ENCODE measurements around the gene STK32B. TPM values are rescaled to one million over a fixed set of nuclear protein-coding genes. Genes with fewer than 3 reads are reported as not detected.

The STK32B gene
- total and polyA plus RNA-seq, 9 donors, result 0.35 to 3.0 (median 1.2) TPM

- no peak for DNase-seq
- 48 to 58% (median 53%) methylated on average over 1 of the region's 1 CpG for WGBS, 3 donors
- H3K27ac ChIP-seq, result no peak overlapping the region
- no peaks in the 10 kb centered on the region for H3K4me1 ChIP-seq (ENCODE audit: insufficient read depth)
- no peak overlapping the region for H3K4me3 ChIP-seq
- H3K27me3 ChIP-seq, result no peaks in the 10 kb centered on the region
- no peaks in the 10 kb centered on the region for H3K36me3 ChIP-seq
- no peak for TF ChIP-seq CTCF (IDR thresholded peaks at IDR 0.05)
- intact Hi-C loops (cut with DNase I), result no loop called here
- no peaks in the 10 kb centered on the region for H3K9me3 ChIP-seq
Observed at GRCh38 chr4:5098176-5098575, 46.9 kb downstream of the STK32B start.

GRCh38 chr4:5100336-5100735 lies 49.1 kb downstream of the STK32B start:
- H3K27ac ChIP-seq, result no peak overlapping the region
- no peaks in the 10 kb centered on the region for H3K4me1 ChIP-seq (ENCODE audit: insufficient read depth)
- H3K9me3 ChIP-seq, result no peaks in the 10 kb centered on the region
- DNase-seq, result no peak
- no peaks in the 10 kb centered on the region for H3K27me3 ChIP-seq
- intact Hi-C loops (cut with DNase I), result no loop called here
- H3K4me3 ChIP-seq, result no peak overlapping the region
- H3K36me3 ChIP-seq, result no peaks in the 10 kb centered on the region
- TF ChIP-seq EP300 (IDR thresholded peaks at IDR 0.05) (no peak), CTCF (IDR thresholded peaks at IDR 0.05) (no peak), POLR2A (IDR thresholded peaks at IDR 0.05) (no peak)

GRCh38 chr4:5100986-5101385 lies 49.7 kb downstream of the STK32B start:
- no peaks in the 10 kb centered on the region for H3K27me3 ChIP-seq
- H3K9me3 ChIP-seq, result no peaks in the 10 kb centered on the region
- WGBS, 3 donors, result 74 to 76% (median 76%) methylated on average over 4 of the region's 4 CpGs
- no peak overlapping the region for H3K4me3 ChIP-seq
- DNase-seq, result no peak
- H3K4me1 ChIP-seq (ENCODE audit: insufficient read depth), result no peaks in the 10 kb centered on the region
- H3K27ac ChIP-seq, result no peak overlapping the region
- no peaks in the 10 kb centered on the region for H3K36me3 ChIP-seq
- intact Hi-C loops (cut with DNase I), result no loop called here
- no peak for TF ChIP-seq EP300 (IDR thresholded peaks at IDR 0.05)
- no peak for TF ChIP-seq CTCF (IDR thresholded peaks at IDR 0.05)
- no peak for TF ChIP-seq POLR2A (IDR thresholded peaks at IDR 0.05)

GRCh38 chr4:5101571-5101970 lies 50.3 kb downstream of the STK32B start:
- Histone ChIP-seq H3K27me3 (no peaks in the 10 kb centered on the region), H3K4me1 (ENCODE audit: insufficient read depth) (no peaks in the 10 kb centered on the region), H3K4me3 (no peak overlapping the region), H3K36me3 (no peaks in the 10 kb centered on the region), H3K9me3 (no peaks in the 10 kb centered on the region), H3K27ac (no peak overlapping the region)
- WGBS, 3 donors, result 73 to 85% (median 83%) methylated on average over 3 of the region's 3 CpGs
- intact Hi-C loops (cut with DNase I), result no loop called here
- DNase-seq, result no peak
- TF ChIP-seq POLR2A (IDR thresholded peaks at IDR 0.05) (no peak), EP300 (IDR thresholded peaks at IDR 0.05) (no peak), CTCF (IDR thresholded peaks at IDR 0.05) (no peak)

- intact Hi-C loops (cut with DNase I), result no loop called here
- H3K36me3 ChIP-seq, result no peaks in the 10 kb centered on the region
- H3K27me3 ChIP-seq, result no peaks in the 10 kb centered on the region
- no peaks in the 10 kb centered on the region for H3K4me1 ChIP-seq (ENCODE audit: insufficient read depth)
- 57 to 71% (median 67%) methylated on average over 1 of the region's 1 CpG for WGBS, 3 donors
- H3K9me3 ChIP-seq, result no peaks in the 10 kb centered on the region
- no peak for DNase-seq
- no peak overlapping the region for H3K4me3 ChIP-seq
- H3K27ac ChIP-seq, result no peak overlapping the region
- TF ChIP-seq EP300 (IDR thresholded peaks at IDR 0.05), result no peak
- no peak for TF ChIP-seq CTCF (IDR thresholded peaks at IDR 0.05)
- TF ChIP-seq POLR2A (IDR thresholded peaks at IDR 0.05), result no peak
Observed at GRCh38 chr4:5110901-5111300, 59.6 kb downstream of the STK32B start.
